Transverse colon (tissue), 4 donors: ENCODE results near the gene PITRM1. TPM values are rescaled to one million over a fixed set of nuclear protein-coding genes. Genes with fewer than 3 reads are reported as not detected.

Experiments used
- DNase-seq: peaks from one replicate; pipeline ENCODE4 v3.0.0-alpha.2; 2019
- H3K27ac ChIP-seq, 4 donors: fragments of 200-600 bp; sonication (generic); 2 replicates each; pipeline ENCODE4 v1.5.1; 2016 to 2018; ENCODE audit warnings: inconsistent platforms in 4 of 4
- H3K27me3 ChIP-seq: fragments of 200-600 bp; sonication (generic); 2 replicates; pipeline ENCODE4 v1.5.1; 2017; ENCODE audit warnings: inconsistent platforms
- H3K36me3 ChIP-seq, 4 donors: fragments of 200-600 bp; sonication (generic); 2 replicates each; pipeline ENCODE4 v1.5.1; 2017 to 2019; ENCODE audit warnings: inconsistent platforms in 4 of 4
- H3K4me1 ChIP-seq, 4 donors: fragments of 200-600 bp; sonication (generic); 2 replicates each; pipeline ENCODE4 v1.5.1; 2017 to 2020; ENCODE audit warnings: inconsistent platforms in 4 of 4
- H3K4me3 ChIP-seq, 4 donors: fragments of 200-600 bp; sonication (generic); 1 replicate in 1 of 4; 2 replicates in 3 of 4; pipeline versions ENCODE4 v1.5.1 to v1.6.1; 2017 to 2019; ENCODE audit warnings: inconsistent platforms in 4 of 4
- H3K9me3 ChIP-seq, 2 donors: fragments of 200-600 bp; sonication (generic); 2 replicates each; pipeline ENCODE4 v1.5.1; 2017 to 2019; ENCODE audit warnings: inconsistent platforms in 2 of 2
- EP300 ChIP-seq: sonication (generic); formaldehyde crosslinking; IDR thresholded peaks from one replicate; pipeline ENCODE4 v1.6.1; 2017; ENCODE audit warnings: antibody characterized with exemption, low read depth
- POLR2A ChIP-seq: fragments of 450-650 bp; IDR thresholded peaks from one replicate; pipeline ENCODE4 v1.6.1; 2016; ENCODE audit warnings: antibody characterized with exemption, mild to moderate bottlenecking, moderate library complexity
- POLR2AphosphoS5 ChIP-seq, 3 donors: sonication (generic); formaldehyde crosslinking; IDR thresholded peaks; one replicate each; pipeline ENCODE4 v1.6.1; 2016; ENCODE audit warnings: antibody characterized with exemption in 3 of 3
- WGBS, 2 donors: methylation state at CpG; one replicate each; pipeline ENCODE4 v1.1.5; 2018; ENCODE audit warnings: low coverage in 1 of 2; 5-methylcytosine and 5-hydroxymethylcytosine counted together
- in situ Hi-C, 4 donors: fragments of 200-750 bp; cut with MboI; loops; one replicate each; pipeline versions ENCODE4 v1.15.0 to v1.15.1; 2017; ENCODE audit warnings: low sequenced_read_pairs in 3 of 4, low pct_ligation_motif_present in 1 of 4, low pct_unique_long_range_greater_than_20kb in 1 of 4
- intact Hi-C: fragments of 100-400 bp; cut with DNase I; formaldehyde crosslinking; loops from one replicate; pipeline ENCODE4 v1.15.1; 2023; ENCODE audit warnings: low total_unique reads
- total RNA-seq, 4 donors: library from RNA; depleted of rRNA; stranded (reverse); fragments of >200 nt; gene quantifications; one replicate each; pipeline ENCODE4 v1.1.0, GENCODE V29; 2016
- TF ChIP-seq, protein P1 (sequence below), 5 experiments: fragments of 200-600 bp in 3 of 5; fragments of 450-650 bp in 2 of 5; sonication (generic) in 3 of 5; IDR thresholded peaks; 1 replicate in 2 of 5; 2 replicates in 3 of 5; pipeline ENCODE4 v1.5.1; 2016 to 2017; ENCODE audit warnings: antibody characterized with exemption in 5 of 5, inconsistent platforms in 3 of 5, mild to moderate bottlenecking in 2 of 5, moderate library complexity in 1 of 5

PITRM1 gene
- total RNA-seq, 4 donors from 2014 or later: 50.9 to 108 (median 67.6) TPM

DNA sequence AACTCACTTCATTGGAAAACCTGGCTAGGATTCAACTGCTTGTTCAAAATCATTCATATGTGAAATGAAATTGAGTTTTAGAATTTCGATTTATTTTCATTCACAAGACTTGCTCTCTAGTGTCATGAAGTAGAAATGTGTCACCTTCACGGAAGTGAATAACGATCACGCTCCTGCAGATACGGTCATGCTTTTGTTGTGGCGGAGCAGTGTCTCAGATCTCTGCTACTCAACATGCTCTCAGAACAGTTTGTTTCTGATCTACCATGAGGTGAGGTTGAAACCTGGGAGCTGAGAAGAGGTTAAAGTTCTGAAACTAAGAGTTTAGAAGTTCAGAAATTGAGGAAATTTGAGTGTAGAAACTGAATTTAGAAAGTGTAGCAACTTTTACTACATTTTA lies 13.8 kb upstream of the PITRM1 start:
- Histone ChIP-seq H3K4me1 (no peaks in the 10 kb centered on the region), H3K36me3 (no peaks in the 10 kb centered on the region), H3K9me3 (no peaks in the 10 kb centered on the region), H3K27me3 (no peaks in the 10 kb centered on the region), H3K4me3 (no peak overlapping the region), H3K27ac (no peak overlapping the region)
- TF ChIP-seq POLR2AphosphoS5 (IDR thresholded peaks at IDR 0.05) (no peak), EP300 (no peak), POLR2A (no peak)
- TF ChIP-seq, protein P1, sequence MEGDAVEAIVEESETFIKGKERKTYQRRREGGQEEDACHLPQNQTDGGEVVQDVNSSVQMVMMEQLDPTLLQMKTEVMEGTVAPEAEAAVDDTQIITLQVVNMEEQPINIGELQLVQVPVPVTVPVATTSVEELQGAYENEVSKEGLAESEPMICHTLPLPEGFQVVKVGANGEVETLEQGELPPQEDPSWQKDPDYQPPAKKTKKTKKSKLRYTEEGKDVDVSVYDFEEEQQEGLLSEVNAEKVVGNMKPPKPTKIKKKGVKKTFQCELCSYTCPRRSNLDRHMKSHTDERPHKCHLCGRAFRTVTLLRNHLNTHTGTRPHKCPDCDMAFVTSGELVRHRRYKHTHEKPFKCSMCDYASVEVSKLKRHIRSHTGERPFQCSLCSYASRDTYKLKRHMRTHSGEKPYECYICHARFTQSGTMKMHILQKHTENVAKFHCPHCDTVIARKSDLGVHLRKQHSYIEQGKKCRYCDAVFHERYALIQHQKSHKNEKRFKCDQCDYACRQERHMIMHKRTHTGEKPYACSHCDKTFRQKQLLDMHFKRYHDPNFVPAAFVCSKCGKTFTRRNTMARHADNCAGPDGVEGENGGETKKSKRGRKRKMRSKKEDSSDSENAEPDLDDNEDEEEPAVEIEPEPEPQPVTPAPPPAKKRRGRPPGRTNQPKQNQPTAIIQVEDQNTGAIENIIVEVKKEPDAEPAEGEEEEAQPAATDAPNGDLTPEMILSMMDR (IDR thresholded peaks at IDR 0.05): no peak
- DNase-seq: no peak
- intact Hi-C loops (no loop called here), in situ Hi-C loops (no loop called here)
- WGBS, 2 donors: 82 to 91% methylated on average over 6 of the region's 6 CpGs

DNA sequence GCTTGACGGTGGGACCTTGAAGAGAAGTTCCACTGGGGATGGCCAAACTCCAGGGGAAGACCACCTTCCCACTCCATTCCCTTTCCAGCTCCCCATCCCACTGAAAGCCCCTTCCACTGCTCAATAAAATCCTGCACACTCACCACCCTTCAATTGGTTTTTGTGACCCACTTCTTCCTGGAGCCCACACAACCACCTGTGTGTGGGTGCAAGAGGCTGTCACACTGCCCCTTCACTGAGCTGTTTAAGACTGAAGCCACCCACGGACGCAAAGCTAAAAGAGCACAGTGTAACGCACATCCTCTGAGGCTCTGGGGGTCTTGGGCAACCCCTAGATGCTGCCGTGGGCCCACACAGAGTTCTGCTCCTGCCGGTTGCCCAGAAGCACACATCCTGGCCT lies 12.8 kb upstream of the PITRM1 start:
- Histone ChIP-seq H3K27me3 (no peaks in the 10 kb centered on the region), H3K4me1 (no peaks in the 10 kb centered on the region), H3K36me3 (no peaks in the 10 kb centered on the region), H3K9me3 (no peaks in the 10 kb centered on the region), H3K27ac (no peak overlapping the region), H3K4me3 (no peak overlapping the region)
- no peak for TF ChIP-seq POLR2AphosphoS5 (IDR thresholded peaks at IDR 0.05)
- in situ Hi-C loops (no loop called here), intact Hi-C loops (no loop called here)
- WGBS, 2 donors: 76 to 86% methylated on average over 2 to 6 of the region's 6 CpGs
- no peak for DNase-seq

DNA sequence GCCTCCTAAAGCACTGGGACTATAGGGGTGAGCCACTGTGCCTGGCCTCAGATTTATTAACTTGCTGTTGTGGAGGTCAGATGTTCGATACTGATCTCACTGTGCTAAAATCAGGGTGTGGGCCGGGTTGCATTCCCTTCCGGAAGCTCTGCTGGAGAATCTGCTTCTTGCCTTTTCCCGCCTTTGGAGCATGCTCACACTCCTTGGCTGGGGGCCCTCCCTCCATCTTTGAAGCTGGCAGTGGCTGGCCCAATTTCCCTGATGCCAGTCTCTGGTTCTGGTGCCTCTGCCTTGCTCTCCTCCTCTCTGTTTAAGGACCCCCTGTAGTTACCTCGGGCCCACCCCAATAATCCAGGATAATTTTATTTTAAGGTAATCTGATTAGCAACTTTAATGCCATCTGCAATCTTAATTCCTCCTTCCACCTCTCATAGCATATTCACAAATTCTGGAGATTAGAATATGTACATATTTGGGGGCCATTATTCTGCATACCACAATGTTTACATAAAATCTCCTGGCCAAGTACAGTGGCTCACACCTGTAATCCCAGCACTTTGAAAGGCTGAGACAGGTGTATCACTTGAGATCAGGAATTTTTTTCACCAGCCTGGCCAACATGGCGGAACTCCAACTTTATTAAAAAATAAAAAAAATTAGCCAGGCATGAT lies 7.9 kb upstream of the PITRM1 start:
- H3K27ac ChIP-seq: no peak overlapping the region
- in situ Hi-C loops: no loop called here

DNA sequence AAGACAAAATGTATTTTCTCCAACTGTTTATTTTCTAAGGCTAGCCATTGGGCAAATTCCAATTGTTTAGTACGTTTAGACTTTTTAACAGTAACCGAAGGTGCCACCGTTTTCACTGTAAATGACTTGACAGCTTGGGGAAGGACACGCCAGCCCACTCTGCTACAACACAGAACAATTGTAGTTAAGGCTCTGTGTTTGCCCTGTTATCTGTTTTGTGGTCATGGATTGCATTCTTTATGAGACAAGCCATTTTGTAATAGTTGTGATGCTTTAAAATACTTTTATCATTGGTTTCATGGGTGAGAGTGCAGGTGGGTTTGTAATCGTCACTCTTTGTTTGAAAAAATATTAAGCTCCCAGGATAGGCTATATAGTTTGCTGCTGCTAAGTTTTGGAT lies 6.6 kb upstream of the PITRM1 start:
- no peaks in the 10 kb centered on the region for H3K4me1 ChIP-seq
- TF ChIP-seq POLR2A (no peak), EP300 (no peak), POLR2AphosphoS5 (IDR thresholded peaks at IDR 0.05) (no peak)
- TF ChIP-seq, protein P1 (IDR thresholded peaks at IDR 0.05): no peak
- intact Hi-C loops (no loop called here), in situ Hi-C loops (no loop called here)
- no peaks in the 10 kb centered on the region for H3K36me3 ChIP-seq
- H3K27ac ChIP-seq: no peak overlapping the region
- no peak for DNase-seq
- H3K4me3 ChIP-seq: no peak overlapping the region
- 66 to 89% methylated on average over 2 to 5 of the region's 5 CpGs for WGBS, 2 donors
- no peaks in the 10 kb centered on the region for H3K9me3 ChIP-seq
- no peaks in the 10 kb centered on the region for H3K27me3 ChIP-seq

More for the DNA sequence above, 7.9 kb upstream of the PITRM1 start:
- no peaks in the 10 kb centered on the region for H3K9me3 ChIP-seq
- no peaks in the 10 kb centered on the region for H3K27me3 ChIP-seq
- DNase-seq: no peak
- H3K36me3 ChIP-seq: no peaks in the 10 kb centered on the region
- no peak for TF ChIP-seq POLR2A
- no peak for TF ChIP-seq EP300
- no peak for TF ChIP-seq POLR2AphosphoS5 (IDR thresholded peaks at IDR 0.05)
- TF ChIP-seq, protein P1 (IDR thresholded peaks at IDR 0.05): no peak
- intact Hi-C loops: no loop called here
- no peak overlapping the region for H3K4me3 ChIP-seq
- WGBS, 2 donors: 93 to 100% methylated on average over 1 to 6 of the region's 6 CpGs
- no peaks in the 10 kb centered on the region for H3K4me1 ChIP-seq

DNA sequence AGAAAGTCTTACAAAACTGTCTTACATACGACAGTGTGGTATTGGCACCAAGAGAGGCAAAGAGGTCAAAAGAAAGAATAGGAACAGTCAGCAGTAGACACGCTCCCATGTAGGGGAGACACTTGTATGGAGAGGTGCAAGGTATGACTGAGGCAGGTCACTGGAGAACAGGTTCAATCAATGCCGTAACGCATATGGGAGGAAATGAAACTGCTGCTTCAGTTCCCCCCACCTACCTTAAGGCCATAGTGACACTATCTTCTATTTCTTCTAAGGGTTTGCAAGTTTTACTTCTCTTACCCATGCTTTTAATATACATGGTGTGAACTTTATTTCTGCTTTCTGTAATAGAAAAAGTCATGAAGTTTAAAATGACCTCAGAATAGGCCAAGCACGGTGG lies 5.5 kb upstream of the PITRM1 start:
- in situ Hi-C loops (no loop called here), intact Hi-C loops (no loop called here)
- Histone ChIP-seq H3K36me3 (no peaks in the 10 kb centered on the region), H3K9me3 (no peaks in the 10 kb centered on the region), H3K27me3 (no peaks in the 10 kb centered on the region), H3K4me3 (no peak overlapping the region), H3K27ac (no peak overlapping the region), H3K4me1 (no peaks in the 10 kb centered on the region)
- TF ChIP-seq EP300 (no peak), POLR2A (no peak), POLR2AphosphoS5 (IDR thresholded peaks at IDR 0.05) (no peak)
- TF ChIP-seq, protein P1 (IDR thresholded peaks at IDR 0.05): no peak
- DNase-seq: no peak
- WGBS, 2 donors: 69 to 80% methylated on average over 5 of the region's 5 CpGs
